ENCODE data around the gene DARS2. TPM values are rescaled to one million over a fixed set of nuclear protein-coding genes. Genes with fewer than 3 reads are reported as not detected.
"Not testable (repeated sequence)": the region's sequence is repeated elsewhere in the genome, so short reads cannot be mapped to it uniquely, and the experiment has no call there.

DARS2 gene
- 18.8 and 18.9 TPM in 2 replicates for total RNA-seq

- DNase-seq (ENCODE audit: extremely low read depth, low read depth, low spot score), result peak; percentile 92
These were observed at the start of gene DARS2, which contains the start of gene CENPL for GRCh38 chr1:173824315-173825081. Gene DARS2, plus strand, starts transcription at chr1:173824673. Its CDS starts 557 bp downstream, at chr1:173825230. Gene CENPL, minus strand, starts transcription at chr1:173824883. Its CDS starts 13,584 bp downstream, at chr1:173811299.

- DNase-seq (ENCODE audit: extremely low read depth, low read depth, low spot score), result no peak
These were observed 48.8 kb upstream of the DARS2 start for GRCh38 chr1:173775578-173776226.

DNA sequence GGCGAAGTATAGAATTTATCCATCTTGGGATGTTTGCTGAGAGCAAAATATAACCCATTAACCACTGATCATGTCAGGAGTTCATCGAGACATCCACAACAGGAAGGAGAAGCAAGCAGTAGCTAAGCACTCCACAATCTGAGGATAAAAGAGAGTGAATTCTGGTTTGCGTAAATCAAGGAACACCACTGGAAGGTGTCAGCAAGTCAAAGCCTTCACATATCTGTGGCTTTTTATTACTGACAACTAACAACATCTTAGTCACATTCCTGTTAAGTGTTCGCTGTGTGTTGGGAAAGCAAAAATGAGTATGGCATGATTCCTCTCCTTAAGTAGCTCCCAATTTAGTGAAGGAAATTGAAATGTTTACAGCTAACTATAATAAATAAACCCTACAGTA is 44.5 kb upstream of the DARS2 start:
- DNase-seq (ENCODE audit: extremely low read depth, low read depth, low spot score), result no peak

- DNase-seq (ENCODE audit: extremely low read depth, low read depth, low spot score), result no peak
These were observed 39.5 kb upstream of the DARS2 start for GRCh38 chr1:173784997-173785396.

DNA sequence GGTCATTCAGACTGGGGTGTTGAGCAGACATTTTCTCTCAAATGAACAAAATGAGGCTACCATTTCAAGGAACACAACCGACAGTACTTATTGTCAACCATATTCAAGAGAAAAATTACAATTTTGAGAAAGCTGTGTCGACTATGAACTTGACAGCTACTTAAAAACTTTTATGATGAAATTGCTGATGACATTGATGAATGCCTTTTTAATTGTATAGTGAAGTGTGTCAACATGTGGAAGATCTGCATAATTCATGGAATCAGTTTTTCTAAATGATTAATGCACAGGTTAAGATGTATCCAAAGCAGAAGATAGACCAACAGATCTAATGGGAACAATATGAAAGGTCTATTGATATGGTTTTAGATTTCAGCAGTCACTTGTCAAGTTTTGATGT is 34.6 kb upstream of the DARS2 start:
- DNase-seq (ENCODE audit: extremely low read depth, low read depth, low spot score), result no peak

DNA sequence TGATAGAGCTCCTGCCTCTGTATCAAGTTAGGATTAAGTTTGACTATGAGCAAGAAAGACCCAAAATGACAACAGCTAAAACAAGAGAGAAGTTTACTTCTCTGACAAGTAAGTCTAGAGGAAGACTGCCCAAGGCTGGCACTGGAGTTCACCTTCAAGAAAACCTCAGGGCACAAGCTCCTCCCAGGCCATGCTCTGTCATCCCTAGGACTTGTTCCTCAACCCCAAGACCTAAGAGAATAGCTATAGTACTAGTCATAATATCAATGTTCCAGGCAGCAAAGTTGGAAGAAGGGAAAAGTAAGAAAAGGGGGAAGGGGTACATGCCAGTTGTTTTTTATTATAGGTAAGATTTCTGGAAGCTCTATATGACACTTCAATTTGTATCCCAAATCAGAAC is 26.4 kb upstream of the DARS2 start:
- DNase-seq (ENCODE audit: extremely low read depth, low read depth, low spot score), result no peak

DNA sequence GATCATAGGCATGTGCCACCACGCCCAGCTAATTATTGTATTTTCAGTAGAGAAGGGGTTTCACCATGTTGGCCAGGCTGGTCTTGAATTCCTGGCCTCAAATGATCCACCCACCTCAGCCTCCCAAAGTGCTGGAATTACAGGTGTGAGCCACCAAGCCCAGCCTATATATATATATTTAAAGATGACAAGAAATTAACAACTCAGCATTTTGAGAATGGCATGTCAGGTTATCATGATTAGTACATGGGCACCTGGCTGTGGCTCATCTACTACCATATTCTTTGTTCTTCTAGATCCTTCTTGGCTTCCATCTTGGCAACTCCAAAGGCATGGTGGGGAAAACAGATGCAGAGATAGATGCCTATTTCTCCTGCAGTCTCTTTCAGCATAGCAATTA is 24.5 kb upstream of the DARS2 start:
- not testable (repeated sequence) for DNase-seq (ENCODE audit: extremely low read depth, low read depth, low spot score)

DNA sequence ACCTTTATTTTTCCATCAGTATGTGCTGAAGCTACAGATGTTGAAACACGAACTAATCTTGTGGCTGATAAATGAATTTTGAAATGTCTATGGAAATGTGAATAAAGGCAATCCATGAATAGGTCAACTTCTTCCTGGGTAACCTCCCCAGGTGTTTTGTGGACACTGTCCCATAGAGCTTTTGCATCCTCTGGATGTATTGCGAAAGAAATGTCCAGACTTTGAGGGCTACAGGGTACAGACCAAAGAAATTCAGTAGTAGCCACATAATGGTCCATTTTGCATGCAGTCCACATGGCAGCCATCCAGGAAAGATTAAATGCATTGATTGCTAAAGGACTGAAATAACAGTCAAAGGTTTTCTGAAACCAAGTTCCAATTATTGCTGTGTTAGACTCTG is 21.5 kb upstream of the DARS2 start:
- no peak for DNase-seq (ENCODE audit: extremely low read depth, low read depth, low spot score)

DNA sequence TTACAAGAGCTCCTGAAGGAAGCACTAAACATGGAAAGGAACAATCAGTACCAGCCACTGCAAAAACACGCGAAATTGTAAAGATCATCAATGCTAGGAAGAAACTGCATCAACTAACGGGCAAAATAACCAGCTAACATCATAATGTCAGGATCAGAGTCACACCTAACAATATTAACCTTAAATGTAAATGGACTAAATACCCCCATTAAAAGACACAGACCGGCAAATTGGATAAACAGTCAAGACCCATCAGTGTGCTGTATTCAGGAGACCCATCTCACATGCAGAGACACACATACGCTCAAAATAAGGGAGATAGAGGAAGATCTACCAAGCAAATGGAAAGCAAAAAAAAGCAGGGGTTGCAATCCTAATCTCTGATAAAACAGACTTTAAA is 10.8 kb upstream of the DARS2 start:
- not testable (repeated sequence) for DNase-seq (ENCODE audit: extremely low read depth, low read depth, low spot score)

DNA sequence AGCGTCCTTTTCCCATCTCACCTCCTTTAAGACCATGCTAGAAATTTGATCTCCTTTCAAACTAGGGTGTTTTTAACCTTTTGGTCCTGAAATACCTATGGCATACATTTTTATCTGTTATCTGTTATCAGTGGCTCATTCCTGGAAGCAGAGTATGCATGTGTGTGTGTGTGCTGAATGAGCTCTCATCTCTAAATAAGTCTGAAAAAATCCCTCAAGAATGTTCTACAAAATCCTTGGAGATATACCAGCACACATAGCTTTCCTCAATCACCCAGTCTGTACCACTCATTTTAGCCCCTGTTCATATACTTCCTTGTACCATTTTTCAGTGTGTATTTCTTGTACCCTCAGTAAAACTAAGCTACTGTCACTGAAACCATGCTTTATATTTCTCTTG is 6.0 kb upstream of the DARS2 start:
- no peak for DNase-seq (ENCODE audit: extremely low read depth, low read depth, low spot score)

GRCh38 chr1:173821680-173822079 is 2.8 kb upstream of the DARS2 start:
- no peak for DNase-seq (ENCODE audit: extremely low read depth, low read depth, low spot score)

GRCh38 chr1:173823781-173824314 is 625 bp upstream of the DARS2 start:
- DNase-seq (ENCODE audit: extremely low read depth, low read depth, low spot score), result no peak

DNA sequence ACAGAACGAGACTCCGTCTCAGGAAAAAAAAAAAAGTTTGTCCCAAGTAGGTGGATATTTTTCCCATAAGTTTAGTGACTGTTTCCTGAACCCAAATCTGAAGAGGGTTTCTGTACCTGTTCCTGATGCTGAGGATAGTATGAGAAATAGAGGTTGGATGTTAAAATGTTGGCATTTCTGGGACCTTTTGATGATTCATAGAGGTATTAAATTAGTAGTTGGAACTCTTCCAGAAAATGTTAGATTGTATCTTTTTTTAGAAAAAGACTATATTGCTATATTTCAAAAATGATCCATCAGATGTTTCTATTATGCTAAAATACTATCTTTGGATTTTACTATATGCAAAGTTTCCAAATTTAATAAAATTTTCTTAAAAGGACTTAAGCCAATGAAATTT is 3.1 kb downstream of the DARS2 start:
- no peak for DNase-seq (ENCODE audit: extremely low read depth, low read depth, low spot score)

DNA sequence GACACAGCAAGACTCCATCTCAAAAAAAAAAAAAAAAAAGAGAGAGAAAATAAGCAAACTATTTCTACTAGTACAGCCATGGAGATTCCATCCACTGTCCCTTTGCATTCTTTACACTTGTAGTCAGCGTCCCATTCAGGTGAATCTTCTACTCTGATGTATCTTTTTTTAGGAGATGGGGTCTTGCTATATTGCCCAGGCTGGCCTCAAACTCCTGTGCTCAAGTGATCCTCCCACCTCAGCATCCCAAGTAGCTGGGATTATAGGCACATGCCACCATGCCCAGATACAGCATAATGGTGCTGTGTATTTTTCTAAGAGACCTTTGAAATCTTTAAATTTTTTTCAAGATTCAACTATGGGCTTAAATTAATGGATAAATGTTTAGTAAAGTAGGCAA is 8.3 kb downstream of the DARS2 start:
- no peak for DNase-seq (ENCODE audit: extremely low read depth, low read depth, low spot score)

DNA sequence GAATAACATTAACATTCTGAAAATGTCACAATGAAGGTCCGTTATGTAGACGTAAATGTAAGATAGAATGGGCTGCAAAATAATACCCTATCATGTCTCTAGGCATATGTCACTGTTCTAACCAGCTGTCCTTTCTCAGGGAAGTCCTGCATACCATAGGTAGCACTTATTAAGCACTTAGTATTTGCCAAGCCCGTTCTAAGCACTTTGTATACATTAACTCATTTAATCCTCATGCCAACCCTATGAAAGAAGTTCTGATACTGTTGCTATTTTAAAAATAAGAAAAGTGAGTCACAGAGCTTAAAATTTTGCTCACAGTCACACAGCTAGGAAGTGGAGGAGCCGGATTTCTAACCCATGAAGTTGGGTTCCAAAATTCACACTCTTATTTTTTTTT is 27.6 kb downstream of the DARS2 start:
- DNase-seq (ENCODE audit: extremely low read depth, low read depth, low spot score), result no peak

GRCh38 chr1:173853074-173853473 is 28.6 kb downstream of the DARS2 start:
- peak; percentile 91 for DNase-seq (ENCODE audit: extremely low read depth, low read depth, low spot score)

DNA sequence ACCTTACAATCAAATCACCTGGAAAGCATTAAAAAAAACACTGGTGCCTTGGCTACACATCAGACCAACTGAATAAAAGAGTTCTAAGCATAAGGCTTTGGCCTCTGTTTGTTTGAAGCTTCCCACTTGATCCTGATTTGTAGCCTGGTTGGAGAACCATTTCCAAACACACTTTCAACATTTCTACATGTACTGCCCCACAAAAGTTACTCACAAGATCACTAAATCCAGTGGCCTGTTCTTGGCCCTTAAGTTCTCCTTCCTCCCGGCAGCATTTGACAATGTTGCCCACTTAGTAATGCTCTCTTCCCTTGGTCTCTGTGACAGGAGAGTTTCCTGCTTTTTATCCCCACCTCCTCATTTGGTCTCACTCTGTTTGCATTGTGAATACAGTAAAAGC is 31.5 kb downstream of the DARS2 start:
- no peak for DNase-seq (ENCODE audit: extremely low read depth, low read depth, low spot score)

DNA sequence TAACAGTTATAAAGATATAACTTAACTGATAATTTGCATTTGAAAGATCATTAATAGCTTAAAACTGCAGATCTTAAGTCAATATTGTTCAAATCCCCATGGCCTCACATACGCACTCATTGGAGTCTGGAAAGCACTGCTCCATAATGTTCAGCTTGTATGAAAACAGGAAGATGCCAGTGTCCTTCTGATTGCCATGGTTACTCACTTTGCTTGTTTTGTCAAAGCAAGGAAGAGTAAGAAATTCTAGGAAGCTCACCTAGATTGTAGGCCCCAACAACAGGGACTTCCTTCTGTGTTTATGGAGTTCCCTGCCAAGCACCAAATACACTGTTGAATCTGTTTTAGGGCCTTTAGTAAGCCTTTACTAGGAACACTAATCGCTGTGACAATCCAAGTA is 32.4 kb downstream of the DARS2 start:
- no peak for DNase-seq (ENCODE audit: extremely low read depth, low read depth, low spot score)

DNA sequence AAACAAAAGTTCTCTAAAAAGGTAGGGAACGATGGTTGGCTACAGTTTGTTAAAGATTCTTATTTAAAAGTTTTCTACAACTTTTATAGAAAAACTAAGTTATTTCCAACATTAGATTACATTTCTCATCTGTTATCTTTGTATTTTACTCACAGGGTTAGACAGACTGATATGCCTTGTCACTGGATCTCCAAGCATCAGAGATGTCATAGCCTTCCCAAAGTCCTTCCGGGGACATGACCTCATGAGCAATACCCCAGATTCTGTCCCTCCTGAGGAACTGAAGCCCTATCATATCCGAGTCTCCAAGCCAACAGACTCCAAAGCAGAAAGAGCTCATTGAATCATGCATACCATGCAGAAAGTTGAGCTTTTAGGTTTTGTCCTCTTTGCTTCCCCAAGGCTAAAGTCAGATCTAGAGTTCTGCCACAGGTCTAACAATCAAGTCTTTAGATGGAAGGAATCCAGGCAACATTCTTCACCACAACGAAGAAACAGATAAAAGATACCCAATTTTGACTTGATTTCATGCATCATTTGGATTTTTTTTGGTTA is 33.0 kb downstream of the DARS2 start:
- no peak for DNase-seq (ENCODE audit: extremely low read depth, low read depth, low spot score)

GRCh38 chr1:173859547-173859946 is 35.1 kb downstream of the DARS2 start:
- DNase-seq (ENCODE audit: extremely low read depth, low read depth, low spot score), result not testable (repeated sequence)

- no peak for DNase-seq (ENCODE audit: extremely low read depth, low read depth, low spot score)
These were observed 35.6 kb downstream of the DARS2 start for GRCh38 chr1:173860065-173860464.

DNA sequence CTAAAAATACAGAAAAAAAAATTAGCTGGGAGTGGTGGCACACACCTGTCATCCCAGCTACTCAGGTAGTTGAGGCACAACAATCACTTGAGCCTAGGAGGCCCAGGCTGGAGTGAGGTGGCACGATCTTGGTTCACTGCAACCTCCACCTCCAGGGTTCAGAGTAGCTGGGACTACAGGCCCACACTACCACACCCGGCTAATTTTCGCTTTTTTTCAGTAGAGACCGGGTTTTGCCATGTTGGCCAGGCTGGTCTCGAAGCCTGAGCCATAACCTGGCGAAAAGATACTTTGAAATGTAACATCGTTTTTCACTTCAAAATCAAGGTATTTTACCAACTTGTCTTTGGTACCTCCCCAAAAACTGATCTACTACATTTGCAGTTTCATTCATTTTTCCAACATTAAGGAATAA is 37.3 kb downstream of the DARS2 start:
- DNase-seq (ENCODE audit: extremely low read depth, low read depth, low spot score), result no peak
